ENCODE measurements around the gene RUNX3. TPM values are rescaled to one million over a fixed set of nuclear protein-coding genes. Genes with fewer than 3 reads are reported as not detected.
A peak's percentile ranks its signal among the peaks of the same experiment; 100 is the strongest.

RUNX3 gene
- total and polyA plus RNA-seq, 7 donors: 0.36 to 18.0 (median 1.2) TPM; not detected in 1

DNA sequence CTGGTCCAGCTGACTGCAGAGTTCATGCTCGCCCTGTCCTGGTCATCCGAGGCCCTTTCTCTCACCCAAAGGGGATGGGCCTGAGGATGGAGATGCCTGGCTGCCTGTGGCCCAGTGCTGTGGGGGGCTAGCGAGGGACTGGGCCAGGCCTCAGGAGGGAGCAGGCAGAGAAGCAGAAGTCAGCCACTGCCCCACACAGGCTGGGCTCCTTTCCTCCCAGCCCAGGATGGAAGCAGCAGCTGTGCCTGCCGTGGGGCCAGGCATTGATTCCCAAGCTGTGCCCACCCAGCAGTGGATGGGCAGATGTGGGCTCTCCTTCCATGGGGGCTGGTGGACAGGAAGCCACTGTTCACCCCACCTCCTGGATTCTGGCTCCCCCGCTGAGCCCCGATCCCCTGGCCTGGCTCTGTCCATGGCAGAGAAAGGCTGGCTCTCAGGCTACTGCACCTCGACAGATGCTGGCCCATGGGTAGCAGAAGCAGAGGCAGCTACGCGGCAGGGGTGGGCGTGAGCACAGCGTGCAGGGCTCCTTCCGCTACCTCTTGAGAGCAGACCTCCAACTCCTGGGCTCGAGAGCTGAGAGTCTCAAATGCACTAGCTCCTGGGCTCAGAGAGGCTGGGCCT is 24.6 kb downstream of the RUNX3 start:
- no peak for DNase-seq
- intact Hi-C loops (cut with DNase I): no loop called here
- no peak overlapping the region for H3K27ac ChIP-seq
- no peak overlapping the region for H3K4me3 ChIP-seq
- no peaks in the 10 kb centered on the region for H3K36me3 ChIP-seq
- no peaks in the 10 kb centered on the region for H3K9me3 ChIP-seq
- H3K4me1 ChIP-seq: no peaks in the 10 kb centered on the region
- TF ChIP-seq, protein P1, sequence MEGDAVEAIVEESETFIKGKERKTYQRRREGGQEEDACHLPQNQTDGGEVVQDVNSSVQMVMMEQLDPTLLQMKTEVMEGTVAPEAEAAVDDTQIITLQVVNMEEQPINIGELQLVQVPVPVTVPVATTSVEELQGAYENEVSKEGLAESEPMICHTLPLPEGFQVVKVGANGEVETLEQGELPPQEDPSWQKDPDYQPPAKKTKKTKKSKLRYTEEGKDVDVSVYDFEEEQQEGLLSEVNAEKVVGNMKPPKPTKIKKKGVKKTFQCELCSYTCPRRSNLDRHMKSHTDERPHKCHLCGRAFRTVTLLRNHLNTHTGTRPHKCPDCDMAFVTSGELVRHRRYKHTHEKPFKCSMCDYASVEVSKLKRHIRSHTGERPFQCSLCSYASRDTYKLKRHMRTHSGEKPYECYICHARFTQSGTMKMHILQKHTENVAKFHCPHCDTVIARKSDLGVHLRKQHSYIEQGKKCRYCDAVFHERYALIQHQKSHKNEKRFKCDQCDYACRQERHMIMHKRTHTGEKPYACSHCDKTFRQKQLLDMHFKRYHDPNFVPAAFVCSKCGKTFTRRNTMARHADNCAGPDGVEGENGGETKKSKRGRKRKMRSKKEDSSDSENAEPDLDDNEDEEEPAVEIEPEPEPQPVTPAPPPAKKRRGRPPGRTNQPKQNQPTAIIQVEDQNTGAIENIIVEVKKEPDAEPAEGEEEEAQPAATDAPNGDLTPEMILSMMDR (IDR thresholded peaks at IDR 0.05): no peak
- TF ChIP-seq POLR2A (IDR thresholded peaks at IDR 0.05) (no peak), POLR2AphosphoS5 (IDR thresholded peaks at IDR 0.05) (no peak), EP300 (IDR thresholded peaks at IDR 0.05) (no peak)
- WGBS, 2 donors: 92 to 94% methylated on average over 13 of the region's 13 CpGs
- H3K27me3 ChIP-seq: peaks cover 0 to 24% (median 0%) of the 10 kb centered on the region in 3 donors

DNA sequence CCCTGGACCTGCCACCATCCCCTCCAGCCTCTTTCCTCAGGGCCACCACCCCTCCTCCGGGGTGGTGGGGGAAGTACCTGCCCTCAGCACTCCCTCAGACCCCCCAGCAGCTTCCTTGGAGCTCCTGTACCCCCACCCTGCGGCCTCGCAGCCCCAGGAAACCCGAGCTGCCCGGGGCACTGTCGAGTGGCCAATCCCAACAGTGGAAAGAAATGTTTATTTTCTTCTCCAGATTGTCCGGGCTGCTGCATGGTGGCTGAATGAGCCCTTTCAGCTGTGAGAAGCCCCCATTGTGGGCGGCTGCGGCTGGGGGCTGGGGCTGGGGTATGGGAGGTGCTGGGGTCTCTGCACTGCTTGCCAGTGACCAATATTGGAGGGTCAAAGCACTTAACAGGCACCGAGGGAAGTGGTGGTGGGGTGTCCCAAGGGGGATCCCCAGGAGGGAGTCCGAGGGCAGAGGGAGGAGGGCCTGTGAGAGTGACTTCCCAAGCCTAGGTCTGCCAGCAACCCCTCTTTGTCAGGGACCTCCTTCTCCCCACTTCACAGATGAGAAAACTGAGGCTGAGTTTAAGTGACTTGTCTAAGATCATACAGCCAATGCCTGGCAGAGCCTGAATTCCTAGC is 25.2 kb downstream of the RUNX3 start:
- Histone ChIP-seq H3K4me3 (no peak overlapping the region), H3K27me3 (peaks cover 0 to 24% (median 0%) of the 10 kb centered on the region in 3 donors)
- TF ChIP-seq POLR2A (IDR thresholded peaks at IDR 0.05): no peak

DNA sequence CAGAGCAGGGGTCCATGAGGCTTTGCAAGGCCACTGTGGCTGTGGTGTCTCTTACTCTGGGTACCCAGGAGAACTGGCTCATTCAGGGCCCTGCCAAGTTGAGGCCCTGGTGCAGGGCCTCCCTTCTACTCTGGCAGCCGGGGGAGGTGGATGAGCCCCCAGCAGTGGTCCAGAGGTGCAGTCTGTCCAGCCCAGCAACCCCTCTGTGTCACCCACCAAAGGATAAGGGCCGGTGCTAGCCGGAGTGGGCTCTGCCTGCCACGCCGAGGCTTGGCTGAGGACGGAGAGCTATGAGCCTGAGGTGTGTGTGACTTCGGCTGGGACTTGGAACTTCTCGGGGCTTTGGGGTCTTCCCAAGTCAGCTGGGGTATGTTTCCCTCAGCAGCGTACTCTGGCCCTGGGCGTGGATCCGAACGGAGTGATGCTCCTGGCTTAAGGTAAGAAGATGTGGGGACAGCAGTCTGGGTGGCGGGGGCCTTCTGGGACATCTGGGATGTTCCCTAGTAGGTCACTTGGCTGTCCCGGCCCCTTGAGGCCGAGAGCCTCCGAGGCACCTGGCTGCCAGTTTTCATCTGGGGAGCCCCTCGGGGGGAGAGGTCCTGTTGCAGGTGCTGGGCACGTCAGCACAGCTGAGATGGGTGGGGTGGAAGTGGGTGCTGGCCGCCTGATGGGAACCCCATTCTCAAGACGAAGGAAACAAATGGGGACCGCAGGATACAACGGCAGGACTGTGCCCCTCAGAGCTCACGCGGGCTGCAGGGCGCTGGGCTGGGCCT is 25.9 kb downstream of the RUNX3 start:
- no peak overlapping the region for H3K4me3 ChIP-seq
- no peak overlapping the region for H3K27ac ChIP-seq
- no peaks in the 10 kb centered on the region for H3K36me3 ChIP-seq
- DNase-seq: peak; percentile 43
- H3K9me3 ChIP-seq: no peaks in the 10 kb centered on the region
- 88 to 91% methylated on average over 25 of the region's 25 CpGs for WGBS, 2 donors
- no peaks in the 10 kb centered on the region for H3K4me1 ChIP-seq
- intact Hi-C loops (cut with DNase I): no loop called here
- TF ChIP-seq, protein P1 (IDR thresholded peaks at IDR 0.05): no peak
- no peak for TF ChIP-seq EP300 (IDR thresholded peaks at IDR 0.05)
- TF ChIP-seq POLR2AphosphoS5 (IDR thresholded peaks at IDR 0.05): no peak
- no peak for TF ChIP-seq POLR2A (IDR thresholded peaks at IDR 0.05)
- peaks cover 0 to 24% (median 0%) of the 10 kb centered on the region in 3 donors for H3K27me3 ChIP-seq

More for the DNA sequence above, 25.2 kb downstream of the RUNX3 start:
- no peaks in the 10 kb centered on the region for H3K4me1 ChIP-seq
- 80 to 82% methylated on average over 11 of the region's 11 CpGs for WGBS, 2 donors
- DNase-seq: no peak
- H3K9me3 ChIP-seq: no peaks in the 10 kb centered on the region
- H3K27ac ChIP-seq: no peak overlapping the region
- intact Hi-C loops (cut with DNase I): no loop called here
- H3K36me3 ChIP-seq: no peaks in the 10 kb centered on the region

DNA sequence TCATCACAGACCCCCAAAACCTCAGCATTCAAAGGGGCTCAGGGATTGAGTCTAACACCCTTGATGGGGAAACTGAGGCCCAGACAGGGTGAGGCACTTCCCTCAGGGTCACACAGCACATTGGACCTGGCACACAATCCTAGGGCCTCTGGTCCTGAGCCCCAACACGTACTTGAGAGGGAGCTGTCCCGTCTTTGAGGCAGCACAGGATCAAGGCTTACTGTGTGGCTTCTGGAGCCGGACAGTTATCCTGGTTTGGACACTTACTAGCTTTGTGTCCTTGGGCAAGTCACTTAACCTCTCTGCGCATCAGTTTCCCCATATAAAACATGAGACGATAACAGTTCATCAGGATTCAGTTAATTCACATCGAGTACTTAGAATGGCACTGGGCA is 26.5 kb downstream of the RUNX3 start:
- DNase-seq: no peak
- intact Hi-C loops (cut with DNase I): no loop called here
- TF ChIP-seq, protein P1 (IDR thresholded peaks at IDR 0.05): no peak
- TF ChIP-seq POLR2AphosphoS5 (IDR thresholded peaks at IDR 0.05) (no peak), EP300 (IDR thresholded peaks at IDR 0.05) (no peak), POLR2A (IDR thresholded peaks at IDR 0.05) (no peak)
- H3K36me3 ChIP-seq: no peaks in the 10 kb centered on the region
- no peak overlapping the region for H3K4me3 ChIP-seq
- no peak overlapping the region for H3K27ac ChIP-seq
- 93 to 95% methylated on average over 6 of the region's 6 CpGs for WGBS, 2 donors
- no peaks in the 10 kb centered on the region for H3K9me3 ChIP-seq
- peaks cover 0 to 24% (median 0%) of the 10 kb centered on the region in 3 donors for H3K27me3 ChIP-seq
- no peaks in the 10 kb centered on the region for H3K4me1 ChIP-seq

DNA sequence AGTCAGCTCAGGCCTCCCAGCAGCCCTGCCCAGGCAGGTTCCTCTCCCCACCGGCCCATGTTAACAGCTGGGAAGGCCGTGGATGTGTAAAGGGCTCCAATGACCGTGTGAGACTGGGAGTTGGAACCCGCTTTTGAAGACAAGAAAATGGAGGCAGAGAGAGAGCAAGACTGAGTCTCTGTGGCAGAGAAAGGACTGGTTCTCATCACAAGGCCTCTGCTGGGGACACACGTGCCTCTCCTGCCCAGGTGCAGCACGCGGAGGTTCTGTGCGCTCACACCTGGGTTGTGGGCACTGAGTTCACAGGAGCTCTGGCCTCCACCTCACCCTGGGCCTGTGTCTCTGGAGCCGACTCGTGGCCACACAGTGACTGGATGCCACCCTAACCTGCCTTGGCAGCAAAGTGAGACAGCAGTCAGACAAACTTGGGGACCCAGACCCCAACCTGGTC is 27.0 kb downstream of the RUNX3 start:
- Histone ChIP-seq H3K4me3 (no peak overlapping the region), H3K9me3 (no peaks in the 10 kb centered on the region), H3K4me1 (no peaks in the 10 kb centered on the region), H3K27ac (no peak overlapping the region), H3K36me3 (no peaks in the 10 kb centered on the region), H3K27me3 (peaks cover 0 to 24% (median 0%) of the 10 kb centered on the region in 3 donors)
- no peak for DNase-seq
- TF ChIP-seq POLR2AphosphoS5 (IDR thresholded peaks at IDR 0.05): no peak
- TF ChIP-seq EP300 (IDR thresholded peaks at IDR 0.05): no peak
- TF ChIP-seq, protein P1 (IDR thresholded peaks at IDR 0.05): no peak
- no peak for TF ChIP-seq POLR2A (IDR thresholded peaks at IDR 0.05)
- WGBS, 2 donors: 88 to 90% methylated on average over 10 of the region's 10 CpGs
- intact Hi-C loops (cut with DNase I): no loop called here

Data from sigmoid colon (tissue), 7 donors.